Muscle layer of colon (tissue), 2 donors: ENCODE results near the gene RAB36.

Experiments used
- H3K27ac ChIP-seq: one replicate; pipeline ENCODE4 v1.7.0; 2013; ENCODE audit warnings: low read depth, mild to moderate bottlenecking, low read length, moderate library complexity
- H3K27me3 ChIP-seq, 2 donors: one replicate each; pipeline ENCODE4 v1.7.0; 2013; ENCODE audit warnings: low read length in 2 of 2, mild to moderate bottlenecking in 2 of 2; ENCODE audit not compliant: insufficient read depth in 2 of 2, control insufficient read depth in 1 of 2
- H3K36me3 ChIP-seq: one replicate; pipeline ENCODE4 v1.7.0; 2013; ENCODE audit warnings: mild to moderate bottlenecking, low read length; ENCODE audit not compliant: insufficient read depth
- H3K4me1 ChIP-seq: one replicate; pipeline ENCODE4 v1.7.0; 2013; ENCODE audit warnings: mild to moderate bottlenecking, low read length; ENCODE audit not compliant: insufficient read depth
- H3K4me3 ChIP-seq, 2 donors: one replicate each; pipeline ENCODE4 v1.7.0; 2013; ENCODE audit warnings: low read length in 2 of 2, low read depth in 1 of 2, mild to moderate bottlenecking in 1 of 2, moderate library complexity in 1 of 2
- H3K9ac ChIP-seq: one replicate; pipeline ENCODE4 v1.7.0; 2013; ENCODE audit warnings: low read length
- H3K9me3 ChIP-seq: one replicate; pipeline ENCODE4 v1.7.0; 2013; ENCODE audit warnings: mild to moderate bottlenecking, low read length
- donor health status: abdominal sarcoma.
- donor health status: Adenocarcinoma of cecum.

RAB36 gene

DNA sequence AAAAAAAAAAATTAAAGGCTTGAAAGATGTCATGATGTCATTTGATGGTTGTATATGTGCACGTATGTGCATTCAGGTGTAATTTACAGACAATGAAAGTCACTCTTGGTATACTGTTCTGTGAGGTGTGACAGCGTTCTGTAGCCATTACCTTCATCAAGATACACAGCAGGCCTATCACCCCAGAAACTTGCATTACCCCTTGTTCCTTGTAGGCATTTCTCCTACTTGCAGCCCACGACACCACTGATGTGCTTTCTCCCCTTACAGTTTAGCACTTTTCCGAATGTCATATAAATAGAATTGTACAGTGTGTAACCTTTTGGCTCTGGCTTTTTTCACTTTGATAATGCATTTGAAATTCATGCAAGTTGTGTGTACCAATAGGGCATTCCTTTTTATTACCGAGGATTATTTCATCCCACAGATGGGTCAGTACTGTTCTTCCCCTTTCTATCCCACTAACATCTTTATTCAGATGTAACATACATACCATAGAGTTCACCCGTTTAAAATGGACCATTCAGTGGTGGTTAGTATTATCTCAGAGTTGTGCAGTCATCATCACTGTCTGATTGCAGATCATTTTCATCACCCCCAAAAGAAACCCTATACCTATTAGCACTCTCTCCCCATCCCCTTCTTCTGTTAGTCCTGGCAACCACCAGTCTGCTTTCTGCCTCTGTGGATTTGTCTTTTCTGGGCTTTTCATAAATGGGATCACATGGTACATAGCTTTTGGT is 65.3 kb downstream of the RAB36 start:
- no peaks in the 10 kb centered on the region for H3K9me3 ChIP-seq
- H3K27ac ChIP-seq, result no peak overlapping the region
- H3K27me3 ChIP-seq, result no peaks in the 10 kb centered on the region
- peaks cover 29% of the 10 kb centered on the region for H3K4me1 ChIP-seq
- H3K9ac ChIP-seq, result no peak overlapping the region
- no peaks in the 10 kb centered on the region for H3K36me3 ChIP-seq
- no peak overlapping the region for H3K4me3 ChIP-seq

- Histone ChIP-seq H3K4me3 (no peak overlapping the region), H3K36me3 (no peaks in the 10 kb centered on the region), H3K4me1 (peaks cover 33% of the 10 kb centered on the region), H3K9ac (no peak overlapping the region), H3K27me3 (no peaks in the 10 kb centered on the region), H3K27ac (no peak overlapping the region), H3K9me3 (no peaks in the 10 kb centered on the region)
Measured at GRCh38 chr22:23211622-23212021, 66.3 kb downstream of the RAB36 start.

- Histone ChIP-seq H3K4me3 (no peak overlapping the region), H3K9me3 (no peaks in the 10 kb centered on the region), H3K27me3 (no peaks in the 10 kb centered on the region), H3K27ac (no peak overlapping the region), H3K4me1 (peaks cover 36% of the 10 kb centered on the region), H3K36me3 (no peaks in the 10 kb centered on the region), H3K9ac (no peak overlapping the region)
Measured at GRCh38 chr22:23212061-23213021, 67.1 kb downstream of the RAB36 start.

GRCh38 chr22:23213022-23213555 is 67.8 kb downstream of the RAB36 start:
- Histone ChIP-seq H3K27me3 (no peaks in the 10 kb centered on the region), H3K4me3 (no peak overlapping the region), H3K9me3 (no peaks in the 10 kb centered on the region), H3K4me1 (peaks cover 39% of the 10 kb centered on the region), H3K36me3 (no peaks in the 10 kb centered on the region), H3K9ac (no peak overlapping the region), H3K27ac (no peak overlapping the region)

- Histone ChIP-seq H3K4me3 (no peak overlapping the region), H3K9ac (no peak overlapping the region), H3K4me1 (peaks cover 45% of the 10 kb centered on the region), H3K27ac (no peak overlapping the region), H3K9me3 (no peaks in the 10 kb centered on the region), H3K27me3 (no peaks in the 10 kb centered on the region), H3K36me3 (no peaks in the 10 kb centered on the region)
Measured at GRCh38 chr22:23213581-23214334, 68.5 kb downstream of the RAB36 start.
